Stimulated activated CD4-positive, alpha-beta T cell treated with anti-CD3 and anti-CD28 coated beads, Interleukin-2, amount 100 ng/mL, for 4 hours (primary cell): ENCODE data around the gene OR2M7.
"Not testable (repeated sequence)": the region's sequence is repeated elsewhere in the genome, so short reads cannot be mapped to it uniquely, and the experiment has no call there.

Source experiments
- DNase-seq: peaks from one replicate; pipeline ENCODE4 v3.0.0-alpha.2; 2020; ENCODE audit warnings: low read depth

The OR2M7 gene

GRCh38 chr1:248324468-248324867 lies at the start of gene OR2M7:
TSS of gene OR2M7 (minus strand) at chr1:248324568. CDS start at chr1:248324568, 0 bp downstream.
- no peak for DNase-seq

- no peak for DNase-seq
These were observed 49.4 kb upstream of the OR2M7 start for GRCh38 chr1:248373761-248374160.

- no peak for DNase-seq
These were observed 48.0 kb upstream of the OR2M7 start for GRCh38 chr1:248372394-248372793.

- DNase-seq = no peak
These were observed 42.2 kb upstream of the OR2M7 start for GRCh38 chr1:248366609-248367008.

- no peak for DNase-seq
These were observed 36.9 kb upstream of the OR2M7 start, which contains the start of gene OR2T4 for GRCh38 chr1:248361121-248361715. TSS of gene OR2T4 (plus strand) at chr1:248361665. CDS start at chr1:248361665, 0 bp downstream.

GRCh38 chr1:248359415-248359814 lies 35.0 kb upstream of the OR2M7 start:
- no peak for DNase-seq

- DNase-seq = no peak
These were observed 24.1 kb upstream of the OR2M7 start, which contains the start of gene OR14C36 for GRCh38 chr1:248348475-248348874. TSS of gene OR14C36 (plus strand) at chr1:248348775. CDS start at chr1:248348775, 0 bp downstream.

GRCh38 chr1:248343451-248343850 lies 19.1 kb upstream of the OR2M7 start:
- no peak for DNase-seq

GRCh38 chr1:248316796-248317195 lies 7.6 kb downstream of the OR2M7 start:
- no peak for DNase-seq

- not testable (repeated sequence) for DNase-seq
These were observed 17.6 kb downstream of the OR2M7 start for GRCh38 chr1:248306740-248307139.

GRCh38 chr1:248306103-248306502 lies 18.3 kb downstream of the OR2M7 start:
- DNase-seq = no peak

- not testable (repeated sequence) for DNase-seq
These were observed 18.7 kb downstream of the OR2M7 start for GRCh38 chr1:248305672-248306071.

- DNase-seq = no peak
These were observed 21.0 kb downstream of the OR2M7 start, which contains the start of gene OR2T12 for GRCh38 chr1:248303324-248303723. TSS of gene OR2T12 (minus strand) at chr1:248303424. CDS start at chr1:248295578, 7,846 bp downstream.

GRCh38 chr1:248288391-248288790 lies 36.0 kb downstream of the OR2M7 start:
- no peak for DNase-seq

GRCh38 chr1:248277876-248278275 lies 46.5 kb downstream of the OR2M7 start, which contains the start of gene OR2T33:
TSS of gene OR2T33 (minus strand) at chr1:248277976. CDS start at chr1:248273814, 4,162 bp downstream.
- no peak for DNase-seq
